HG03196 (cell line): ENCODE results near the gene RPL26.
"Not testable (repeated sequence)": the region's sequence is repeated elsewhere in the genome, so short reads cannot be mapped to it uniquely, and the experiment has no call there.

ENCODE experiments used
- ATAC-seq: cut with Tn5 transposase; IDR thresholded peaks from one replicate; pipeline ENCODE4 v1.9.1; 2021; ENCODE audit not compliant: unreplicated experiment

Gene RPL26

GRCh38 chr17:8369944-8370343 lies 13.0 kb downstream of the RPL26 start:
- ATAC-seq, result no peak

GRCh38 chr17:8368193-8368592 lies 14.8 kb downstream of the RPL26 start:
- no peak for ATAC-seq

GRCh38 chr17:8366231-8366630 lies 16.8 kb downstream of the RPL26 start:
- ATAC-seq, result no peak

GRCh38 chr17:8365143-8365542 lies 17.9 kb downstream of the RPL26 start:
- no peak for ATAC-seq

GRCh38 chr17:8362651-8363332 lies 20.2 kb downstream of the RPL26 start:
- ATAC-seq, result no peak

GRCh38 chr17:8360751-8361150 lies 22.2 kb downstream of the RPL26 start:
- no peak for ATAC-seq

- no peak for ATAC-seq
Observed at GRCh38 chr17:8360260-8360659, 22.7 kb downstream of the RPL26 start.

GRCh38 chr17:8359769-8360168 lies 23.2 kb downstream of the RPL26 start:
- no peak for ATAC-seq

- ATAC-seq, result no peak
Observed at GRCh38 chr17:8357910-8358309, 25.1 kb downstream of the RPL26 start.

- ATAC-seq, result no peak
Observed at GRCh38 chr17:8354236-8354635, 28.8 kb downstream of the RPL26 start.

GRCh38 chr17:8353736-8354135 lies 29.3 kb downstream of the RPL26 start:
- no peak for ATAC-seq

GRCh38 chr17:8350339-8350738 lies 32.7 kb downstream of the RPL26 start:
- no peak for ATAC-seq

- not testable (repeated sequence) for ATAC-seq
Observed at GRCh38 chr17:8347001-8347400, 36.0 kb downstream of the RPL26 start.

- ATAC-seq, result no peak
Observed at GRCh38 chr17:8345951-8346665, 36.9 kb downstream of the RPL26 start.

- ATAC-seq, result no peak
Observed at GRCh38 chr17:8345052-8345690, 37.8 kb downstream of the RPL26 start.

GRCh38 chr17:8341456-8341855 lies 41.5 kb downstream of the RPL26 start:
- ATAC-seq, result no peak

GRCh38 chr17:8339540-8339939 lies 43.5 kb downstream of the RPL26 start, which contains the start of gene ODF4:
Gene ODF4, plus strand, starts transcription at chr17:8339840. Its CDS starts 212 bp downstream, at chr17:8340052.
- ATAC-seq, result no peak

- no peak for ATAC-seq
Observed at GRCh38 chr17:8338753-8339140, 44.2 kb downstream of the RPL26 start.

- ATAC-seq, result no peak
Observed at GRCh38 chr17:8337802-8338752, 44.9 kb downstream of the RPL26 start.

GRCh38 chr17:8333281-8333680 lies 49.7 kb downstream of the RPL26 start:
- no peak for ATAC-seq

- ATAC-seq, result no peak
Observed at GRCh38 chr17:8332688-8333087, 50.3 kb downstream of the RPL26 start.
